ENCODE measurements around the gene PCARE.

PCARE gene

GRCh38 chr2:29035016-29035745, 39.1 kb downstream of the PCARE start:
- DNase-seq (ENCODE audit: low spot score), result no peak

GRCh38 chr2:29033656-29034055, 40.7 kb downstream of the PCARE start:
- no peak for DNase-seq (ENCODE audit: low spot score)

GRCh38 chr2:29033172-29033571, 41.2 kb downstream of the PCARE start:
- DNase-seq (ENCODE audit: low spot score), result no peak

GRCh38 chr2:29032189-29032588, 42.1 kb downstream of the PCARE start:
- DNase-seq (ENCODE audit: low spot score), result no peak

- DNase-seq (ENCODE audit: low spot score), result no peak
These were observed 43.3 kb downstream of the PCARE start for GRCh38 chr2:29031046-29031445.

GRCh38 chr2:29025711-29026110, 48.6 kb downstream of the PCARE start:
- DNase-seq (ENCODE audit: low spot score), result no peak

- no peak for DNase-seq (ENCODE audit: low spot score)
These were observed 49.4 kb downstream of the PCARE start for GRCh38 chr2:29024882-29025430.

GRCh38 chr2:29023188-29023587, 51.1 kb downstream of the PCARE start:
- no peak for DNase-seq (ENCODE audit: low spot score)

- no peak for DNase-seq (ENCODE audit: low spot score)
These were observed 51.6 kb downstream of the PCARE start for GRCh38 chr2:29022679-29023078.

GRCh38 chr2:29021886-29022285, 52.4 kb downstream of the PCARE start:
- DNase-seq (ENCODE audit: low spot score), result no peak

- DNase-seq (ENCODE audit: low spot score), result no peak
These were observed 56.4 kb downstream of the PCARE start for GRCh38 chr2:29017716-29018435.

GRCh38 chr2:29016504-29016903, 57.8 kb downstream of the PCARE start:
- no peak for DNase-seq (ENCODE audit: low spot score)

GRCh38 chr2:29015701-29016470, 58.4 kb downstream of the PCARE start:
- no peak for DNase-seq (ENCODE audit: low spot score)

- DNase-seq (ENCODE audit: low spot score), result no peak
These were observed 59.4 kb downstream of the PCARE start for GRCh38 chr2:29014811-29015421.

GRCh38 chr2:29014331-29014730, 60.0 kb downstream of the PCARE start:
- DNase-seq (ENCODE audit: low spot score), result no peak

GRCh38 chr2:29013057-29013780, 61.1 kb downstream of the PCARE start:
- no peak for DNase-seq (ENCODE audit: low spot score)

GRCh38 chr2:29012211-29012681, 62.1 kb downstream of the PCARE start:
- no peak for DNase-seq (ENCODE audit: low spot score)
